Stimulated activated CD4-positive, alpha-beta T cell treated with anti-CD3 and anti-CD28 coated beads, Interleukin-1b, Interleukin-23, amount 100 ng/mL, for 1 hour (primary cell): Measurements from ENCODE around the gene COPG1.
A peak's percentile ranks its signal among the peaks of the same experiment; 100 is the strongest.

ENCODE experiments used
- DNase-seq, 2 donors: peaks; one replicate each; pipeline ENCODE4 v3.0.0-alpha.2; 2020; ENCODE audit warnings: low read depth in 2 of 2

The COPG1 gene

GRCh38 chr3:129313665-129314385 is 64.4 kb downstream of the COPG1 start:
- no peak for DNase-seq

- no peak for DNase-seq
These were observed 65.2 kb downstream of the COPG1 start for GRCh38 chr3:129314386-129315222.

GRCh38 chr3:129315223-129315997 is 66.0 kb downstream of the COPG1 start:
- no peak for DNase-seq

GRCh38 chr3:129315998-129316247 is 66.5 kb downstream of the COPG1 start:
- no peak for DNase-seq

GRCh38 chr3:129316248-129317013 is 67.0 kb downstream of the COPG1 start:
- peak; percentile 79 to 93 for DNase-seq

- DNase-seq, result no peak
These were observed 67.8 kb downstream of the COPG1 start for GRCh38 chr3:129317014-129317771.

- no peak for DNase-seq
These were observed 68.4 kb downstream of the COPG1 start for GRCh38 chr3:129317848-129318247.

- DNase-seq, result no peak
These were observed 69.5 kb downstream of the COPG1 start for GRCh38 chr3:129318921-129319320.

- DNase-seq, result no peak
These were observed 70.9 kb downstream of the COPG1 start for GRCh38 chr3:129320261-129320660.

GRCh38 chr3:129320825-129321487 is 71.5 kb downstream of the COPG1 start:
- no peak for DNase-seq

GRCh38 chr3:129321887-129322286 is 72.5 kb downstream of the COPG1 start:
- no peak for DNase-seq

- no peak for DNase-seq
These were observed 74.4 kb downstream of the COPG1 start for GRCh38 chr3:129323651-129324294.

- no peak for DNase-seq
These were observed 75.4 kb downstream of the COPG1 start for GRCh38 chr3:129324855-129325254.

- DNase-seq, result no peak
These were observed 76.0 kb downstream of the COPG1 start for GRCh38 chr3:129325383-129325782.

GRCh38 chr3:129326138-129326537 is 76.7 kb downstream of the COPG1 start:
- DNase-seq, result no peak

GRCh38 chr3:129326595-129326994 is 77.2 kb downstream of the COPG1 start:
- no peak for DNase-seq
